Choroid plexus epithelial cell (primary cell): ENCODE measurements around the gene TMBIM6.
"Not testable (repeated sequence)": the region's sequence is repeated elsewhere in the genome, so short reads cannot be mapped to it uniquely, and the experiment has no call there.

Experiments used
- DNase-seq: peaks from one replicate; pipeline ENCODE4 v3.0.0-alpha.2; 2010; ENCODE audit warnings: low read depth
- H3K4me3 ChIP-seq: 2 replicates; pipeline ENCODE4 v1.5.1; 2011; ENCODE audit warnings: low read depth, mild to moderate bottlenecking, control low read depth, low read length, moderate library complexity
- TF ChIP-seq, protein P1 (sequence below): conservative IDR thresholded peaks from 2 replicates; pipeline ENCODE4 v1.5.1; 2011; ENCODE audit warnings: low read depth, mild to moderate bottlenecking, control low read depth, inconsistent platforms, low read length, moderate library complexity

Gene TMBIM6

GRCh38 chr12:49764126-49764525 is 22.8 kb downstream of the TMBIM6 start:
- DNase-seq, result no peak
- TF ChIP-seq, protein P1, sequence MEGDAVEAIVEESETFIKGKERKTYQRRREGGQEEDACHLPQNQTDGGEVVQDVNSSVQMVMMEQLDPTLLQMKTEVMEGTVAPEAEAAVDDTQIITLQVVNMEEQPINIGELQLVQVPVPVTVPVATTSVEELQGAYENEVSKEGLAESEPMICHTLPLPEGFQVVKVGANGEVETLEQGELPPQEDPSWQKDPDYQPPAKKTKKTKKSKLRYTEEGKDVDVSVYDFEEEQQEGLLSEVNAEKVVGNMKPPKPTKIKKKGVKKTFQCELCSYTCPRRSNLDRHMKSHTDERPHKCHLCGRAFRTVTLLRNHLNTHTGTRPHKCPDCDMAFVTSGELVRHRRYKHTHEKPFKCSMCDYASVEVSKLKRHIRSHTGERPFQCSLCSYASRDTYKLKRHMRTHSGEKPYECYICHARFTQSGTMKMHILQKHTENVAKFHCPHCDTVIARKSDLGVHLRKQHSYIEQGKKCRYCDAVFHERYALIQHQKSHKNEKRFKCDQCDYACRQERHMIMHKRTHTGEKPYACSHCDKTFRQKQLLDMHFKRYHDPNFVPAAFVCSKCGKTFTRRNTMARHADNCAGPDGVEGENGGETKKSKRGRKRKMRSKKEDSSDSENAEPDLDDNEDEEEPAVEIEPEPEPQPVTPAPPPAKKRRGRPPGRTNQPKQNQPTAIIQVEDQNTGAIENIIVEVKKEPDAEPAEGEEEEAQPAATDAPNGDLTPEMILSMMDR, result no peak
- no peak overlapping the region for H3K4me3 ChIP-seq

- DNase-seq, result no peak
- H3K4me3 ChIP-seq, result no peak overlapping the region
- TF ChIP-seq, protein P1, result no peak
These were observed 24.7 kb downstream of the TMBIM6 start for GRCh38 chr12:49766115-49766455.

GRCh38 chr12:49767333-49767732 is 26.0 kb downstream of the TMBIM6 start:
- H3K4me3 ChIP-seq, result no peak overlapping the region
- no peak for DNase-seq
- TF ChIP-seq, protein P1, result no peak

DNA sequence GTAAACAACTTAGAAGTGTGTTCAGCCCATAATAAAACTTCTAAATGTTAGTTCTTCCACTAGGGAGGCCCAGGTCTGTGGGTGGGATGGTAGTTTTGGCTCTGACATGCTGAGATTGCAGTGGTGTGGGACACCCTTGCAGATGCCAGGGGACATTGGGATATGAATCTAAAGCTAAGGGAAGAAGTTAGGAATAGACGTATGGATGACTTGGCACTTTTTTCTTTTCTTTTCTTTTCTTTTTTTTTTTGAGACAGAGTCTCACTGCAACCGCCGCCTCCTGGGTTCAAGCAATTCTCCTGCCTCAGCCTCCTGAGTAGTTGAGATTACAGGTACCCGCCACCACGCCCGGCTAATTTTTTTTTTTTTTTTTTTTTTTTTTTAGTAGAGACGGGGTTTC is 31.7 kb downstream of the TMBIM6 start:
- not testable (repeated sequence) for H3K4me3 ChIP-seq, DNase-seq

DNA sequence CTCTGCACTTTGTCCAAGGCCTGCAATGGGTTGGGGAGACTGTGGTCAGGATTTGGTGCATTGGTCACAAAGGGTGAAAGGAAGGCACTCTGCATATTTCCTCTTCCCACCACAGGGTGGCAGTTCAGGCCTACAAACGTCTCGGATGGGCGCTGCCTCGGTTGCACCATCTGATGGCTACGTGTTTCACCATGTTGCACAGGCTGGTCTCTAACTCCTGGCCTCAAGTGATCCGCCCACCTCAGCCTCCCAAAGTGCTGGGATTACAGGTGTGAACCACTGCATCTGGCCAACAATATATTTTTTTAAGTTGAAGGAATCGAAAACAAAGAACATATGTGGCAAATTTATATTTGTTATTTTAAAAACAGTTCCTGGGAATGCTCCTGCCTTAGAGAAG is 35.1 kb downstream of the TMBIM6 start:
- peak; percentile 90 for DNase-seq

GRCh38 chr12:49776858-49777257 is 35.5 kb downstream of the TMBIM6 start:
- H3K4me3 ChIP-seq, result no peak overlapping the region
- DNase-seq, result no peak
- TF ChIP-seq, protein P1, result no peak

More for the DNA sequence above, 35.1 kb downstream of the TMBIM6 start:
- TF ChIP-seq, protein P1, result peak; percentile 88
- no peak overlapping the region for H3K4me3 ChIP-seq

GRCh38 chr12:49777341-49777740 is 36.0 kb downstream of the TMBIM6 start:
- TF ChIP-seq, protein P1, result no peak
- H3K4me3 ChIP-seq, result no peak overlapping the region
- DNase-seq, result no peak
